COLO829 (cell line): ENCODE measurements around the gene RNF222.

Experiments used
- DNase-seq: peaks from one replicate; pipeline ENCODE4 v3.0.0; 2012; ENCODE audit warnings: low spot score

The RNF222 gene

GRCh38 chr17:8345052-8345690, 52.5 kb downstream of the RNF222 start:
- no peak for DNase-seq

- no peak for DNase-seq
These were observed 56.2 kb downstream of the RNF222 start for GRCh38 chr17:8341456-8341855.
